AG04450 (cell line): ENCODE data around the gene CDR2. TPM values are rescaled to one million over a fixed set of nuclear protein-coding genes. Genes with fewer than 3 reads are reported as not detected.

Experiments used
- CTCF ChIA-PET: fragments of 300-600, 350-600 bp; formaldehyde crosslinking; extraction: SDS; loops from one replicate; lab custom pipeline; 2022; ENCODE audit warnings: antibody characterized with exemption, inconsistent platforms; lab: Charles Lee
- POLR2A ChIA-PET: fragments of 350-600 bp; formaldehyde crosslinking; extraction: SDS; loops from one replicate; lab custom pipeline; 2021; ENCODE audit warnings: antibody characterized with exemption, inconsistent platforms; lab: Yijun Ruan, JAX
- DNase-seq: peaks from one replicate; pipeline ENCODE4 v3.0.0-alpha.2; 2011; ENCODE audit warnings: low read depth, low spot score
- H3K27ac ChIP-seq: one replicate; pipeline ENCODE4 v1.5.1; 2012; ENCODE audit warnings: low read depth, low read length, control low read depth
- H3K27me3 ChIP-seq: one replicate; pipeline ENCODE4 v1.6.0; 2012; ENCODE audit warnings: low read length; ENCODE audit not compliant: control insufficient read depth, insufficient read depth
- H3K4me3 ChIP-seq: 2 replicates; pipeline ENCODE4 v1.5.1; 2011; ENCODE audit warnings: mild to moderate bottlenecking, low read depth, low read length, control low read depth
- H3K9me3 ChIP-seq: 2 replicates; pipeline ENCODE4 v1.5.1; 2012; ENCODE audit warnings: low read length; ENCODE audit not compliant: control insufficient read depth, insufficient read depth
- CTCF ChIP-seq: IDR thresholded peaks from 2 replicates; pipeline ENCODE4 v1.5.1; 2011; ENCODE audit warnings: low read depth, low read length, control low read depth, inconsistent platforms
- polyA plus RNA-seq: library from polyadenylated mRNA; depleted of rRNA; stranded (reverse); fragments of >200 nt; gene quantifications from 2 replicates; pipeline ENCODE4 v1.2.3, GENCODE V29; 2011

CDR2 gene
- polyA plus RNA-seq, 1 experiment = 138 TPM

- no peak overlapping the region for H3K27ac ChIP-seq
- ChIA-PET POLR2A (interaction anchor here (0.8 kb wide), 1 partner anchor 27 kb away, joined by 3 read pairs; no protein-coding TSS in a partner anchor), CTCF (interaction anchor here (0.6 to 0.7 kb wide), 2 partner anchors 38 to 49 kb away, joined by 4 to 6 read pairs; no protein-coding TSS in a partner anchor)
Measured at GRCh38 chr16:22360963-22361659, 13.3 kb downstream of the CDR2 start.

GRCh38 chr16:22359679-22360078 is 14.7 kb downstream of the CDR2 start:
- CTCF ChIA-PET = interaction anchor here (0.9 kb wide), 1 partner anchor 41 kb away, joined by 3 read pairs; no protein-coding TSS in a partner anchor
- H3K27ac ChIP-seq = no peak overlapping the region
- POLR2A ChIA-PET = interaction anchor here (0.7 kb wide), 1 partner anchor 28 kb away, joined by 3 read pairs; no protein-coding TSS in a partner anchor
- no peaks in the 10 kb centered on the region for H3K27me3 ChIP-seq
- no peak for TF ChIP-seq CTCF
- no peak for DNase-seq
- H3K9me3 ChIP-seq = no peaks in the 10 kb centered on the region
- no peak overlapping the region for H3K4me3 ChIP-seq

More at GRCh38 chr16:22360963-22361659, 13.3 kb downstream of the CDR2 start:
- no peak overlapping the region for H3K4me3 ChIP-seq
- no peaks in the 10 kb centered on the region for H3K9me3 ChIP-seq
- DNase-seq = no peak
- TF ChIP-seq CTCF = no peak
- no peaks in the 10 kb centered on the region for H3K27me3 ChIP-seq

DNA sequence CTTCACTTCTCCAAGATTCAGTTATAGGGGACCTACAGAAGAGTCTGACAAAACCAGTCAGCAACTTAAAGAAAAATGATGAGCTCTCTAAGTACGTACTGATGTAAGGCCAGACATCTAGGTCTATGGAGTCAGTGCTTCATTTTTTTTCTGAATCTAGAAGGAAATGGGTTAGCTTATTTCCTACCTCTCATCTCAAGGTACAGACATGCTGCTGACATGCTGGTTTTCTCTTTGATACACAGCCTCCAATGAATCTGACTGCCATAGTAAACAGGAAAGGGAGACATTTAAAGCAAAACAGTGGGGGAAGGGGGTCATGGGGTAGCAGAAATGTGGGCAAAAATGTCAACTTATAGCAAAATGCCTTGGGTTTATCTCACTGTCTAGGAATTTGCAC is 16.4 kb downstream of the CDR2 start:
- CTCF ChIA-PET = no interaction called here
- no peak for DNase-seq

GRCh38 chr16:22357635-22357971 is 16.8 kb downstream of the CDR2 start:
- no peaks in the 10 kb centered on the region for H3K9me3 ChIP-seq
- TF ChIP-seq CTCF = no peak
- H3K27ac ChIP-seq = no peak overlapping the region
- no peak for DNase-seq
- H3K27me3 ChIP-seq = no peaks in the 10 kb centered on the region
- no peak overlapping the region for H3K4me3 ChIP-seq
- POLR2A ChIA-PET = interaction anchor here (1.3 kb wide), 1 partner anchor 12 kb away, joined by 7 read pairs; no protein-coding TSS in a partner anchor
- CTCF ChIA-PET = no interaction called here

More for the DNA sequence above, 16.4 kb downstream of the CDR2 start:
- H3K4me3 ChIP-seq = no peak overlapping the region
- TF ChIP-seq CTCF = no peak
- H3K9me3 ChIP-seq = no peaks in the 10 kb centered on the region
- POLR2A ChIA-PET = interaction anchor here (1.3 kb wide), 1 partner anchor 12 kb away, joined by 7 read pairs; no protein-coding TSS in a partner anchor
- no peak overlapping the region for H3K27ac ChIP-seq
- H3K27me3 ChIP-seq = no peaks in the 10 kb centered on the region
